C4-2B (cell line): Measurements from ENCODE around the gene GFM1.

Experiments used
- CTCF ChIP-seq: fragments of 450-650 bp; conservative IDR thresholded peaks from 2 replicates; pipeline ENCODE4 v1.5.1; 2017; ENCODE audit warnings: mild to moderate bottlenecking
- ZFX ChIP-seq: fragments of 450-650 bp; IDR thresholded peaks from 2 replicates; pipeline ENCODE4 v1.6.1; 2017

- TF ChIP-seq CTCF = no peak
- TF ChIP-seq ZFX = no peak
Measured at GRCh38 chr3:158739661-158740060, 95.3 kb downstream of the GFM1 start.
